Suppressor macrophage (primary cell): Measurements from ENCODE around the gene ERCC5.
A peak's percentile ranks its signal among the peaks of the same experiment; 100 is the strongest.

ENCODE experiments used
- DNase-seq, 4 experiments: peaks; one replicate each; pipeline ENCODE4 v3.0.0-alpha.2; 2020 to 2022
- total RNA-seq, 17 experiments: gene quantifications; one replicate each; lab custom pipeline; 2026; ENCODE audit warnings: mixed read lengths in 6 of 17, inconsistent platforms in 3 of 17; lab: John Stamatoyannopoulos, UW

Gene ERCC5
- total RNA-seq: 2.2 to 12.0 (median 6.1) reads per million in 17 experiments

DNA sequence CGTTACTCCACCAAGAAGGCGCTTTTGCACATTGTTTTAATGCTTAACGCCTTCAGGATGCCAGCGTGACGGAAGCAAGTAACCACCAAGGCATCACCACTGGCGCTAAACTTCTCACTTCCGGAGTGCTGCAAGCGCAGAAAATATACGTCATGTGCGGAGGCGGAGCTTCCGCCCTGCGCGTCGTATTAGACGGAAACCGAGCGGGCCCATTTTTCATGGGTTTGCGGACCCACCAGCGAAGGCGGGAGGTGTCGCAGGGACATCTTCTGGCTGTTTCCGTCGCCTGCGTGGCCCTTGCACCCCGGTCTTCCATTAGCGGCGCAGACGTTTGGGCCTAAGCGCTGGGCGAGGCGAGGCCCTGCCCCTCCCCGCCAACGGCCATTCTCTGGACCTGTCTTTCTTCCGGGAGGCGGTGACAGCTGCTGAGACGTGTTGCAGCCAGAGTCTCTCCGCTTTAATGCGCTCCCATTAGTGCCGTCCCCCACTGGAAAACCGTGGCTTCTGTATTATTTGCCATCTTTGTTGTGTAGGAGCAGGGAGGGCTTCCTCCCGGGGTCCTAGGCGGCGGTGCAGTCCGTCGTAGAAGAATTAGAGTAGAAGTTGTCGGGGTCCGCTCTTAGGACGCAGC, at the start of gene ERCC5:
ERCC5 (plus strand) TSS at position 403 of the 631 bp plus-strand sequence. CDS start 235 bp downstream, outside the sequence.
- DNase-seq: peak; percentile 99

- DNase-seq: peak; percentile 89 to 95 (median 92)
Observed at GRCh38 chr13:102798581-102799425, 47.0 kb upstream of the ERCC5 start, which contains the start of the genes BIVM and POGLUT2. Gene BIVM, plus strand, starts transcription at chr13:102799119. Its CDS starts 8,149 bp downstream, at chr13:102807268. Gene POGLUT2, minus strand, starts transcription at chr13:102798976. Its CDS starts 306 bp downstream, at chr13:102798670.

DNA sequence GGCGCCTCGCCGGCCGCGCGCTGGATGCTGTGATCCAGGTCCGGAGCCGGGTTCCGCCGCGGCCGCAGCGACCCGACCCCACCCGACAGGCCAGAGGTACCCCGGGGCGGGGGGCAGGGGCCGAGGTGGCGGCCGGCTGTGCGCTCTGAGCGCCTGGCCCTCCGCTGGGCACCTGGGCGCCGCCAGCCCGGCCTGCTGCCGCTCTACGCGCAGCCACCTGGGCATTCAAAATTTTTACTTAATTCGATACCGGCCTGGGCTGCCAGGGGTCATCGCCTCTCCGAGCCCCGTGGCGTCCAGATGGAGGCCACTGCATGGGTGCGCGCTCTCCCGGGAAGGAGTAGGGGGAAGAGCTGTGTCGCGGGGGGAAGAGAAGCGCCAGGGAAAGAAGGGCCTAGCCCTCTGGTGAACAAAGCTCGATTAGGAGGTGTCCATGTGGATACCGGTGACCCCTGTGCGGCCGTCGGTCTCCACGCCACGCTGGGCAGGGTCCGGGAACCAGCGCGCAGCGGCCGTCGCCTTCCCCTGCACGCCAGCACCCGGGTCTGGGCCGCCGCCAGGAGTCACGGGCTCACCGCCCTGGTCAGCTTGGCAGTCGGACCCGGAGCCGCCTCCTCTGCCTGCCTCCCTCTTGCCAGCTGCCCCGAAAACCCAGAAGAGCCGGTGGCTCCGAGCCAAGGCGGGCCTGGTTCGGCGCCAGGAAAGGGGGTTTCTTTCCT, 46.2 kb upstream of the ERCC5 start:
- DNase-seq: peak; percentile 15 to 58 (median 28)

DNA sequence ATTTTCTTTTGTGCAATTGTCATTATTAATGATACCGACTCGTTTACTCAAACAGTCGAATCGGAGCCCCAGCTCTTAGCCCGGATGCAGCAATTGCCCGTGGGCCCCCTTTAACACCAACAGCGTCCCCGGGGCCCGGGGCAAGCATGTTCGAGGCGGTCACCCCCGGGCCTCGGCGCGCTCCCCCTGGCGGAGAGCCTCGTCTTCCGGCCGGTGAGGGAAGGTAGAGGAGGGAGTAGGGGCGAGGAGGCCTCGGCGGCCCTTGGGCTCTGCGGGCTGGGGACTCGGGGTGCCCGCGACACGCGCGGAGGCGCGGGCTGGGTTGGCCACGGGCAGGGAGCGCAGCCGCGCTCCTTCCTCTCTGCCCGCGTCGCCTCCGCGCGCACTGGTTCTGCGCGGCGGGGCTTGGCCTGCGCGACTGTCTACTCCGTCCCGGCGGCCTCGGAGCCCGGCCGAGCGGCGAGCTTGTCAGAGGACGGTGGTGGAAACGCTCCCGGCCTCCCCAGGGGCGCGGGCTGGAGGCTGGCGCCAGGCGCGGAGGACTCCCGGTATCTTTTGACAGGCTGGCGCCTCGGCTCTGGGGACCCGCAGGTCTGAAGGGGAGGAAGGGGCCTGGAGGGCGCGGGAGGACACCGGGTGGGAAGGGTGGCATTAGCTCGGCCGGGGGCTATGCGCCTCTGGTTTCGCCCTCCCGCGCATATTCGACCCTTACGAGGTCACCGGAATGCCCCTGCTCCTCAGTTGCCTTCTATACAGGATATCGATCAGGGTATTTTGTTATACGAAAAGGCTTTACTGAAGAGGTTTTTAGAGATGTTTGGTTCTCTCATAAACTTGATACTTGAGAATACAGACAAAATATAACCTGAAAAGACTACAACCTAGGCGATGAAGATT, 45.4 kb upstream of the ERCC5 start:
- peak; percentile 84 to 93 (median 88) for DNase-seq

DNA sequence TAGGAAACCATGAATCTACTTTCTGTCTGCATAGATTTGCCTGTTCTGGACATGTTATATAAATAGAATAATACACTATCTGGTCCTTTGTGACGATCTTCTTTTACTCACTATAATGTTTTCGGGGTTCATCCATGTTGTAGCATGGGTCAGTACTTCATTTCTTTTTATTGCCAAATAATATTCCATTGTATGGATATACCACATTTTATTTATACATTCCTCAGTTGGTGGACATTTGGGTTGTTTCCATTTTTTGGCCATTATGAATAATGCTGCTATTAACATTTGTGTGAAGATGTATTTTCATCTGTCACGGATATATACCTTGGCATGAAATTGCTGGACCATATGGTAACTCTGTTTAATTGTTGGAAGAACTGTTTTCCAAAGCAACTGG, 40.2 kb upstream of the ERCC5 start:
- no peak for DNase-seq

DNA sequence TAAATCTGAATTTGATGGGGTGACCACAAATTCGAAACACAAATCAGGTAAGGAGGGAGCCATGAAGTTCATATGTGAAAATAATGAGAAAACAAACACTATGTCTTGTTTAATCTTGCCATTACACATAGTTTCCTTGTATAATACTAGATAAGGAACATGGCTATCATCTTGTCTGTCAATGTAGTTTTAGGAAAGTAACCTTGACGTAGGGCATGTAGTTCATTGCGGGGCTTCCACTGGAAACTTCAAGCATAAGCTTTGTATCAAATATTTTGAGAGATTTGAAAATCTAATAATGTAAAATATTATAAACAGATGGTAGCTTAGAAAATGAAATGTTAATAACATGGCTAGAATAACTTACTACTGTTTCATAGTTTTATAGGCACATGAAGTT, 38.1 kb upstream of the ERCC5 start:
- no peak for DNase-seq

GRCh38 chr13:102812611-102813287, 33.1 kb upstream of the ERCC5 start:
- DNase-seq: no peak

DNA sequence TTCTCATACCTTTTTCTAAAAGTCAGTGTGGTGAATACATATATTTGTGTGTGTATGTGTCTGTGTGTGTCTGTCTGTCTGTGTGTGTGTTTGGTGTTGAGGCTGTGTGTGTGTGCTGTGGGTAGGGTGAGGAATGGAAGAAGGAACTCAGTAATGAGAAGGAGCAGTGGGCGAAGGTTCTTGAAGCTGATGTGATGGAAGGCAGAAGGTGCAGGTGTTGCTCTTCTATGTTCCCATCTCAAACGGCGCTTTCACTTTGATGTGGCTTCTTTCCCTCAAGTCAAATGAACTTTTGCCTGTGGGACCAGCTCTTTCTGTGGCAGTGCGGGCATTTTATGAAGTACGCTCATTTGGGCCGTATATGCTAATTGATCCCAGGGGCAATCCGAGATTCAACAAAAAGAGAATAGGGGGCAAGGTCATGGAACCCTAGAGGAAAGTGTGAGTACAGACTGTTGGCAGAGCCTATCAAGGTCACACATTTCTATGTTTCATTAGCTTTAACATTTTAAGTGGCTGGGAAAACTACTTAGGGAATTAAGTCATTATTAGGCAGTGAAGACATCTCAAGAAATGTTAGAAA, 31.7 kb upstream of the ERCC5 start:
- no peak for DNase-seq

GRCh38 chr13:102814793-102815192, 31.0 kb upstream of the ERCC5 start:
- no peak for DNase-seq

GRCh38 chr13:102815788-102816187, 30.0 kb upstream of the ERCC5 start:
- DNase-seq: no peak

GRCh38 chr13:102816708-102817107, 29.1 kb upstream of the ERCC5 start:
- no peak for DNase-seq

GRCh38 chr13:102817241-102817640, 28.6 kb upstream of the ERCC5 start:
- no peak for DNase-seq

DNA sequence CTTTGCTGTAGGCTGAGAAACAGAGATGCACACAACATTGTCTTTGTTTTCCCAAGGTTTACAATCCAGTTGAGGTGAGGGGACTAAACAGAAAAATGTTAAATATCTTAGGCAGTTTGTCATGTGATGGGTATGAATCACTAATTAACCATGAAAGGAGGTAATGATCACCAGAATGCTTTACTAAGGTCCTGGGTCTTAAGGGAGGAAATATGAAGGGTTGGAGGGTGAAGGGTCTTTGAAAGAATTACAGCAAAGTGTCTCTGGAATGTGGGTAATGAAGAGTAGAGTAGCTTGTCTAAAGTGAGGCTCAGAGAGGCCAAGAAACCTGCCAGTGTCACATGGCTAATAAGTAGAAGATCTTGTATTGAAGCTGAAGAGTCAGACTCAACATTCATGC, 27.9 kb upstream of the ERCC5 start:
- no peak for DNase-seq

DNA sequence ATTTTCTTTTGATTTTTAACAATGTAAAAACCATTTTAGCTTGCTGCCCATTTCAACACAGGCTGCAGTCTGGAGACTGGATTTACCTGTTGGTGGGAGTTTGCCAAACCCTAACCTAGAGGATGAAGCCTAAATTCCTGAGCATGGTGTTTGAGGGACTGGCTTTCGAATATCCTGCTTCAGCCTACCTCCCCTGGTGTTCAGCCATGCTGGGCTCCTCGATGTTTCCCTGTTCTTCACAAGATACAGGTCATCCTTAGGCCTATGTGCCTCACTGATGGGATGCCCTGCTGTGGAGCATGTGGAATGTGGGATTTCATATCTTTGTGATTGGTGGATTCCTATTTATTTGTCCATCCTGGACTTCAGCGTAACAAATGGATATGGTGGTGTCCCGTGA, 20.4 kb upstream of the ERCC5 start:
- no peak for DNase-seq

DNA sequence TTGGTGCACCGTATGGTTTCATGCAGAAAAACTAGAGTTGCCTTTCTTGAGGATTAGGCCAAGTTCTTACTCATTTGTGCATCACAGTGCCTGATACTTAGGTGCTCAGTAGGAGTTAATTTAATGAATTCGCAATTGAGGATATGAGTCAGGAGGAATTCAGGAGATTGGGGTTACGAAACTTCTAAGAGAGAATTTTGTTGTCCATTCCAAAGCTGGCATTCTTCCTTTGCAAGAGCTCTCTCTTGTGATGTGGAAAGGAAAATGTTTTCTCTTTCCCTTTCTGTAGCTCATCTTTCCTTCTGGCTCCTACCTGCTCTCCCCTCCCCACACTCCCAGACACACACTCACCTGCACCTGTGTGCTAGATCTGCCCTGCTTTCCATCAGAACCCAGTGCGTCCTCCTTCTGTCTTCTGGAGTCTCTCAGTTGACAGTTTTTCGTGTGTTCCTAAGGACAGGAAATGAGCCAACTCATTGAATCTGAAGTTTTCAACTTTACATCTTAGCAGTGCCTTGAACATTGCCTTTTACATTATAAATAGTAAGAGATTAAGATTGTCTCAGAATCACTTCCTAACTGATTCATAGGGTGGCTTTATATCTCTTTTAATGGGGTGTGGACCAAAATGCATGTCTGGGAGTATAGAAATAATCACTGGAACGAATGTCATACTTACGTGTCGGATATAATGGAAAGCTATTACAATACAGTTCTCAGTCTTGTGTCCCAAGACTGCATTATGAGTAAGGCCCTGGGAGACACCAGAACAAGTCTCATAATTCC, 19.7 kb upstream of the ERCC5 start:
- no peak for DNase-seq

- no peak for DNase-seq
Observed at GRCh38 chr13:102830646-102831045, 15.2 kb upstream of the ERCC5 start.

- no peak for DNase-seq
Observed at GRCh38 chr13:102836471-102836870, 9.4 kb upstream of the ERCC5 start.

DNA sequence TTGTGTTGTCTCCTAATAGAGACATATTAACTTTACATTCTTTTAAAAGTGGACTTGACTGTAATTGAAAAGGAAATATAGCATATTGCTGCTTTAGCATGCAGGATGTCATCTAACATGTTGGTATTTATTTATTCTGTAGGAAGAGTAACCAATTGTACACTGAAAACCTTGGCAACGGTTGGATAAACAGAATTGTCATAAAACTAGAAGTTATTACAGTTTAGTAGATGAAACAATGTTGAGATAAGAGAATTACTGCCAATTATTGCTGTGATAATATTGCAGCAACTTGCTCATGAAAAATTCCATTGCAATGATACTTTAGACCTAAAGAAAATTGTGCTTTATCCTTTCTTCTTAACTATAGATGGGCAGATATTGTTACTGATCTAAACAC, 7.6 kb upstream of the ERCC5 start:
- no peak for DNase-seq

GRCh38 chr13:102838982-102839381, 6.8 kb upstream of the ERCC5 start:
- no peak for DNase-seq

GRCh38 chr13:102839462-102839861, 6.4 kb upstream of the ERCC5 start:
- DNase-seq: no peak
